Measurements from ENCODE around the gene TMX2. TPM values are rescaled to one million over a fixed set of nuclear protein-coding genes. Genes with fewer than 3 reads are reported as not detected.
"Not testable (repeated sequence)": the region's sequence is repeated elsewhere in the genome, so short reads cannot be mapped to it uniquely, and the experiment has no call there.

TMX2 gene
- total RNA-seq, 1 donor from 2014 or later, result 56.6 TPM

DNA sequence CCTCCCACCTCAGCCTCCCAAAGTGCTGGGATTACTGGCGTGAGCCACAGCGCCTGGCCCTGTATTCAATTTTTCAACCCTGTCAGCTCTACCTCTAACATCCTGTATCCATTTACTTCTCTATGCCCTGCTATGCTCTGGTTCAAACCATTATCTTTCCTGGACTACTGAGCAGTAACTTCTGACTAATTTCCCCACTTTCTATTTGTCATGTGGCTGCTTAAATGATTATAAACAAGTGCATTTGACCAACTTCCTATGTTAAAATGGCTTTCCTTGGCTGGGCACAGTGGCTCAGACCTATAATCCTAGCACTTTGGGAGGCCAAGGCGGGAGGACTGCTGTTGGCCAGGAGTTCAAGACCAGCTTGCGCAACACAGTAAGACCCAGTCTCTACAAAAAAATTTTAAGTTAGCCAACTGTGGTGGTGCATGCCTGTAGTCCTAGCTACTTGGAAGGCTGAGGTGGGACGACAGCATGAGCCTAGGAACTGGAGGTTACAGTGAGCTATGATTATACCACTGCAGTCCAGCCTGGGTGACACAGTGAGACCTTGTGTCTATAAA is 2.5 kb upstream of the TMX2 start:
- ATAC-seq (ENCODE audit: poor library complexity) (no peak), DNase-seq (no peak)
- intact Hi-C loops (cut with DNase I), result no loop called here

DNA sequence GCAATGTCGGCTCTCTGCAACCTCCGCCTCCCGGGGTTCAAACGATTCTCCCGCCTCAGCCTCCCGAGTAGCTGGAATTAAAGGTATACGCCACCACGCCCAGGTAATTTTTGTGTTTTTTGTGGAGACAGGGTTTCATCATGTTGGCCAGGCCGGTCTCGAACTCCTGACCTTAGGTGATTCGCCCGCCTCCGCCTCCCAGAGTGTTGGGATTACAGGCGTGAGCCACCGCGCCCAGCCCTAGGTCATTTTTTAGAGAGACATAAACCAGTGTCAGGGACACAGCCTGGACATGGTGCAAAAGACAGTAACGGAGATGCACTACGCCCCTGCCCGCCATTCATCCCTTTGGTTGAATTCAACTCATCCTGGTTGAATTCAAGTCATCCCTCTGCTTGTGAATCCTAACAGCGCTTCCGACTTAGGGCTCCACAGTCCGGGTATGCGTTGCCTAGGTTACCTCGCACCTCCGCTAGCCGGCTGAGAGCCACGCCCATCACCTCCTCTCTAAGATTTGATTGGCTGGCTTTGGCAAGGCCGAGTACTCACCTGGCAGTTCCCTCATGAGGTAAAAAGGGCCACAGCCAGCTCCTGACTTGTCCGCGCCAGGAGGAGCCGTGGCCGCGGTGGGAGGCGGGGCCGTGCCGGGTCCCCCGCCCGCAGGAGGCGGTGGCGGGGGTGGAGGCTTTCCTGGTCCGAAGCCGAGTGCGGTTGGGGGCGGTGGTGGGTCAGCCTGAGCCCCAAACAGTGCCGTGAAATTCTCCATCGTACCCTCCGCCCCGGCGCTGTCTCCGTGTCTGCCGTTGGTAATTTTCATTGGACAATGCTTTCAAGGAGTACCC is 758 bp upstream of the TMX2 start, which contains the start of gene MED19:
MED19 (minus strand) TSS at position 802 of the 842 bp plus-strand sequence; CDS start at position 766, 36 bp downstream.
- intact Hi-C loops (cut with DNase I), result no loop called here
- DNase-seq (peak; percentile 84), ATAC-seq (ENCODE audit: poor library complexity) (peak; percentile 65)

DNA sequence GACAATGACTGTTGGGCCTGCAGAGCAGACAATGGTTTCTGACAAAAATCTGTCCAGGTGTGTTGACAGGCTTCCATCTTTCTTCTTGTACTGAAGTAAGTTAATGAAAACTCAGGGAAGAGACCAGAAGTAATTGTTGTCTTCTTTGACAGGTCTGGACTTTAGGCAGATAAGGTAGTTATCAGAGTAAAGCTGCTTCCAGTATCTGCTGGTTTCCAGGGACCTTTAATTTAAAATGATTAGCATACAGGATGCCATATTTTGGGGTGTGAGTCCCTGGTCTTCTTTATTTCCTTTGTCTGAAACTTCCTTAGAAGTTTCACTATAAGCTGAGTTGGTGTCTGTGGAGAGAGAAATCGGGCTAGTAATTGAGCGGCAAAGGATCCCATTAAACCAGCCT is 1.4 kb downstream of the TMX2 start:
- no peak for DNase-seq
- intact Hi-C loops (cut with DNase I), result no loop called here
- no peak for ATAC-seq (ENCODE audit: poor library complexity)

DNA sequence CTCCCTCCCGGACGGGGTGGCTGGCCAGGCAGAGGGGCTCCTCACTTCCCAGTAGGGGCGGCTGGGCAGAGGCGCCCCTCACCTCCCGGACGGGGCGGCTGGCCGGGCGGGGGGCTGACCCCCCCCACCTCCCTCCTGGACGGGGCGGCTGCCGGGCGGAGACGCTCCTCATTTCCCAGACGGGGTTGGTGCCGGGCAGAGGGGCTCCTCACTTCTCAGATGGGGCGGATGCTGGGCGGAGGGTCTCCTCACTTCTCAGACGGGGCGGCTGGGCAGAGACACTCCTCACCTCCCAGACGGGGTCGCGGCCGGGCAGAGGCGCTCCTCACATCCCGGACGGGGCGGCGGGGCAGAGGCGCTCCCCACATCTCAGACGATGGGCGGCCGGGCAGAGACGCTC is 4.3 kb downstream of the TMX2 start:
- ATAC-seq (ENCODE audit: poor library complexity); DNase-seq; intact Hi-C loops (cut with DNase I): not testable (repeated sequence)

DNA sequence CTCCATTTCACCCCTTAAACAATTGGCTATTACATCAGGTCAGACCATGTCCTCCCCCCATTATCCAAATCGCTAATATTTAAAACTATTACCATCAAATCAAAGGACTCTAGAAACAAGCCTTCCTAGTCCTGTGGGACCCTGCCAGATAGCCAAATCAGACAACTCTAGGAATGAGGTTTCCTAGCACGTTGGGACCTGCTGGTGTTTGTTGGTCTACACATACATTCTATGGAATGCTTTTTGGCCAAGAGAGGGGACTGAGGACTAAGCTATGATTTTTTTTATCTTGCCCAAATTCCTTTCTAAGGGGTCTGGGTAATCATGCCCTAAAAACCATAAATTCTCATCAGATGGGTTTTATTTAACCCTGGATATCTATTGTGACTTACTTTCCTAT is 14.8 kb downstream of the TMX2 start:
- ATAC-seq (ENCODE audit: poor library complexity), result no peak
- intact Hi-C loops (cut with DNase I), result no loop called here
- no peak for DNase-seq

DNA sequence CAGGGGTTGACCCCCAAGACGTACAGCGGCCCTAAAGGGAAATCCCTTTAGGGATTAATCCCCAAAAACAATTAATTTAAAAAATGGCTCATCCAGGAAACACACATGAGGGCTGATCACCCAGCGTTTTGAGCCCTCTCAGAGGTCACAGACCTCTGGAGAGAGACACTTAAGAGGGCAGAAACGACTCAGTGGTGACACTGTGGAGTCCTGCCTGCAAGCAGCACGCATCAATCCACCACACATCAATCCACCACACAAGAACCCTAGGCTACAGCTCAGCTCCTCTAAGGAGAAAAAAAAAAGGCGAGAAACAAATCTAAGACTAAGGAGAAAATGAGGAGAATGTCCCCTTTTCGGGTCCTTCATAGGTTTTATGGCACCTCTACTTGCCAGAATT is 16.4 kb downstream of the TMX2 start:
- intact Hi-C loops (cut with DNase I), result no loop called here
- ATAC-seq (ENCODE audit: poor library complexity) (no peak), DNase-seq (no peak)

DNA sequence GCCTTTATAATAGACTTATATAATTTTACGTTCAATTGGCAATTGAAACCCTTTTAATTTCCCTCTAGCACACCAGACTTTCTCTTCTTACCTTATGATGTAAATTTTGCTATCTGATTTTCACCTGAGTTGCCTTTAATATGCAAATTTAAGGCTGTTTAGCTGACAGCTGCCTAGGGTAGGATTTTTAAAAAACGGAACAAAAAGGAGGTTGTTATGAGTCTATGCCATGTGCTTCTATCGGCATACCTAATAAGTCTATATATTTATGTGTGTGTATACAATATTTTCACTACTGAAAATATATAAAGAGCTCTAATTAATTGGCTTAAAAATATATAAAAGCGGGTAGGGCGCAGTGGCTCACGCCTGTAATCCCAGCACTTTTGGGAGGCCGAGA is 17.1 kb downstream of the TMX2 start:
- DNase-seq (no peak), ATAC-seq (ENCODE audit: poor library complexity) (no peak)
- intact Hi-C loops (cut with DNase I), result no loop called here

DNA sequence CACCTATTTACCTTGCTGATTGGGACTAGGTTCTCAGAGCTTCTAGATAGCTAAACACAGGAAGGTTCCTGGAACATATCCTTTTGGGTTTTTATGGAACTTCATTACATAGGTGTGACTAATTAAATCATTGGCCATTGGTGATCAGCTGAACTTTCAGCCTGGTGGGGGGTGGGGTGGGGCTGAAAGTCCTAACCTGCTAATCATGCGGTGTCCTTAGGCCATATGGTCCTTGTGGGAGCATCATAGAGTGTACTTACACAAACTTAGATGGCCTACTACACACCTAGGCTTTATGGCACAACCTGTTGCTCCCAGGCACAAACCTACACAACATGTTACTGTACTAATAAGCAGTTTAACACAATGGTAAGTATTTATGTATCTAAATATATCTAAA is 20.3 kb downstream of the TMX2 start:
- ATAC-seq (ENCODE audit: poor library complexity) (no peak), DNase-seq (no peak)
- intact Hi-C loops (cut with DNase I), result no loop called here

DNA sequence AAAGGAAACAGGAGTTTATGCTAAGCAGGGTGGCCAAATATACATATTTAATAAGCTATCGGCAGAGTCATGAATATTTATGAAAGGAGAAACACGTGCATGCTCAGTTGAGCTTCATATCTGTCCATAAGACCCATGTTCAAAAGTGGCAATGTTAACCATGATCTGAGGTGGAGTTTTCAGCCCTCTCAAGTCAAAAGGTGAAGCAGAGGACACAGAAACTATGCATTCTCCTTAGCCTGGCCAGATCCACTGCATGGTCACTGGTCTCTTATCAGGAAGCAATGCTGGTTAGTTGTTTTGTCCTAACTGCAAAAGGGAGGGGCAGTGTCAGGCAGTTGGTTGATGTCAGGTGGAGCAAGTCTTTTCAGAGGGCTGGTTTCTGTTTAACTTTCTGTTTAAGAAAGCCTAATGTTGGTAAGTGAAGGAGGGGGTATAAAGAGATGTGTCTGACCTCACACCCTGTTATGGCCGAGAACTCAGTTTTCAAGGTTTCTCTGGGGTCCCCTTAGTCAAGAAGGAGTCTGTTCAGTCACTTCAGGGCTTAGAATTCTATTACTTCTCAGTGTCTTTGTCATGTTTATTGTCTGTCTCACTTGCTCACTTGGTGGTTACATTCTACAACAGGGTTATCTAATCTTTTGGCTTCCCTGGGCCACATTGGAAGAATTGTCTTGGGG is 23.4 kb downstream of the TMX2 start:
- ATAC-seq (ENCODE audit: poor library complexity) (peak; percentile 58), DNase-seq (no peak)
- intact Hi-C loops (cut with DNase I), result no loop called here

DNA sequence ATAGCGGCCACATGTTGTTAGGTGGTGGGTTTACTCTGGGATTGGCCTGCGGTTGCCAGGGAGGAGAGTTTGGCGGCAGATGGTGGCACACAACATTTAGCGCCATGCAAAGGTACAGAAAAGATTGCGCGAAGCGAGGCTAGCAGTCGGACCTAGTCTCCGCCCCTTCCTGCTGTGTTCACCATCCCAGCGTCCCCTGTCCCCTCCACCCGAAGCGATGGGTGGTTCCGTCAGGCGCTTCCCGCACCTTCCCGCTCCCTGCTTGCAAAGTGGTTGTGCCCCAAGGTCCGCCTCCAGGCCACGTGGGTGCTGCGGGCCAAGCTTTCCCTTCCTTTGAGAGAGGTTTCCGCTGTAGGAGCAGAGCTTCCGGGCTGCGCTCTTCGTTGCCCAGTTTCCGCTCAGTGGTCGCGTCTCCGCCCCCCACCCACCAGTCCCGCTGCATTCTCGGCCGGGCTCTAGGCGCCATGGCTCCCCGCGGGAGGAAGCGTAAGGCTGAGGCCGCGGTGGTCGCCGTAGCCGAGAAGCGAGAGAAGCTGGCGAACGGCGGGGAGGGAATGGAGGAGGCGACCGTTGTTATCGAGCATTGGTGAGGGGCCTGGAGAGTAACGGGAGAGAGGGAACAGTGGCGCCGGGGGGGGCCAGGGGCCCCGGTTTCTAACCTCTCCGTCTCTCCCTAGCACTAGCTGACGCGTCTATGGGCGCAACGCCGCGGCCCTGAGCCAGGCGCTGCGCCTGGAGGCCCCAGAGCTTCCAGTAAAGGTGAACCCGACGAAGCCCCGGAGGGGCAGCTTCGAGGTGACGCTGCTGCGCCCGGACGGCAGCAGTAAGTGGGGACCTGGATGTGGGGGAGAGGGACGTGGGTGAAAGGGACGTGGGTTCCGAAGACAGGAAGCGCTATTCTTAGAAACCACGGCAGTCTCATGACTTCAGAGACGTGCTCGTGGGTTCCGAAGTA is 29.0 kb downstream of the TMX2 start, which contains the start of gene SELENOH:
SELENOH (plus strand) TSS at position 360 of the 955 bp plus-strand sequence; CDS start at position 465, 105 bp downstream.
- DNase-seq (peak; percentile 97), ATAC-seq (ENCODE audit: poor library complexity) (peak; percentile 97)
- intact Hi-C loops (cut with DNase I), result loop anchor here (10.0 kb wide), 1 partner anchor 63 kb away; no protein-coding TSS in a partner anchor

DNA sequence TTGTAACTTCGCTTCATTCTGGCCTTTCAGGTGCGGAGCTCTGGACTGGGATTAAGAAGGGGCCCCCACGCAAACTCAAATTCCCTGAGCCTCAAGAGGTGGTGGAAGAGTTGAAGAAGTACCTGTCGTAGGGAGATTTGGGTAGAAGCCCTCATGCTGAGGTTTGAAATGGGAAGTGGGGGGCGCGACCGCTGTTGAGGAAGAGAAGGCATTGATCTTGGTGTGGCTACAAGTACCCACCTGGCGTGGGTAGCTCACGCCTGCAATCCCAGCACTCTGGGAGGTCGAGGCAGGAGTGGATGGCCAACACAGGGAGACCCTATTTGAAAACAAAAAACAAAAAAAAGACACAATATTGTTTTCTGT is 29.7 kb downstream of the TMX2 start:
- DNase-seq, result no peak
- no peak for ATAC-seq (ENCODE audit: poor library complexity)
- intact Hi-C loops (cut with DNase I), result loop anchor here (10.0 kb wide), 1 partner anchor 63 kb away; no protein-coding TSS in a partner anchor

DNA sequence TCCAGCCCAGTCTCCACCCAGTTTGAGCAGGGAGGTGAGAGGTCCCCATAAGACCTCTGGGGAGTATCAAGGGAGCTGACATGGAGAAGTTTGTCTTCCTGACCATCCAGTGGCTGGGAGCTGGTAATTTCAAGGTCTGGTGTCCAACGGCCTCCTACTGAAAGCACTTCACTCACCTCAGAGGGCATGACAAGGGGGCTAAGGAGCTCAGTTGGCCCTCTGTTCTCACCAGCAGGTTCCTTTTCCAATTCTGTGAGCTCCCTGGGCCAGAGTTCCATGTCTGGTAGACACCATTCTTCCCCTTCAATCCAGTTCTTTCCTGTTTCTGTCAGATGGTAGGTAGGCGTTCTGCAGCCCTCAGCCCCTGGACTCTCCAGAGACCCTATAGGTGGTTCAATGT is 32.0 kb downstream of the TMX2 start:
- ATAC-seq (ENCODE audit: poor library complexity), result no peak
- intact Hi-C loops (cut with DNase I), result loop anchor here (10.0 kb wide), 1 partner anchor 60 kb away; no protein-coding TSS in a partner anchor
- no peak for DNase-seq

DNA sequence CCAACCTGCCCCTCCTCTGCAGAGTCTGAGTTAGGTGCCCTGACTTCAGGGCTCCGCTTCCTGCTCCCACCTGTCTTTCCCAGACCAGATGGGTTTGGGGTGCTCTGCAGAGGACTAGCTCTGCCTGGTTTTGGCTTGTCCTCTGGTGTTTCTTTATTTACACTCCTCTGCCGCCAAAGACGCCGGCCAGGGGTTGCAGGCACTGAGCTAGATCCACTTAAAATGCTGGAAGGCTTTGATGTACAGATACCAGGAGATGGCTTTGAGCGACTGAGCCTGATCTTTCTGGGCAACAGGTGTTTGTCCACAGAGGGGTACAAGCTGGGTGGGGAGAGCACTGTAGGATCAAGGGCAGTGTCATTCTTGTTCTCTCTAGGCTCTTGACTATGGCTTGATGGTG is 32.8 kb downstream of the TMX2 start:
- no peak for ATAC-seq (ENCODE audit: poor library complexity)
- no peak for DNase-seq
- intact Hi-C loops (cut with DNase I), result loop anchor here (10.0 kb wide), 1 partner anchor 60 kb away; no protein-coding TSS in a partner anchor

DNA sequence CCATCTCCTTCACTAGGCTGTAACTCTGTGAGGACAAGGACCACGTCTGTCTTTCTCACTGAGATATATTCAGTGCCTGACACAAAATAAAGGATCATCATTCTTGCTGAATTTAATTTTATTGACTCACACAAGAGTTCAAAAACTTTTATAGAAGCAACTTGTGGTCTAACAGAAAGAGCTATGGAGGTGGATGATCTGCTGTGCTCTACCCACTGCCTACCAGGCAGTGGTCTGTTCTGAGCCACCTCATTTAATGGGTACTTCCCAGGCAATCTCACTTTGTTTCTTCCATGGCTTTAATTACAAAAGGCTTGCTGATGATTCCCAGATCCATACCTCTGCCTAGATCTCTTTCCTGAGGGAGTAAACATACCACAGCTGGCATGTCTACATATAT is 34.5 kb downstream of the TMX2 start:
- intact Hi-C loops (cut with DNase I), result loop anchor here (10.0 kb wide), 1 partner anchor 58 kb away; no protein-coding TSS in a partner anchor
- DNase-seq (no peak), ATAC-seq (ENCODE audit: poor library complexity) (no peak)

DNA sequence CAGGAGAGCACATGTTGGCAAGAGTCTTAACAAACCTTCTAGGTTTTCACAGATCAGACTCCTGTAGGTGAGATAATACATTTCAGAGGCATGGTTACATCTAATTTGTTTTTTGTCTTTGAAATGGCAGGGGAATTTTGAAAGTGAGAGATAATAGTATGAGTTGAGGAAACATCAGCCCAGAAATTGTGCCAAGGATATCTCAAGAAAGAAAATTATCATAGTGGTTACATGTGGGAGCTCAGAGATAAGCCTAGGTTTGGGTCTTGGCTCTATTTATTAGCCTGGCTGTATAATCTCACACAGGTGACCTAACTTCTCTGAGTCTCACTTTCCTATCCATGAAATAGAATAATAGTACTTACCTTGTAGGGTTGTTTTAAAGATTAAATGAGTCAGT is 38.8 kb downstream of the TMX2 start:
- intact Hi-C loops (cut with DNase I), result no loop called here
- ATAC-seq (ENCODE audit: poor library complexity) (no peak), DNase-seq (no peak)

DNA sequence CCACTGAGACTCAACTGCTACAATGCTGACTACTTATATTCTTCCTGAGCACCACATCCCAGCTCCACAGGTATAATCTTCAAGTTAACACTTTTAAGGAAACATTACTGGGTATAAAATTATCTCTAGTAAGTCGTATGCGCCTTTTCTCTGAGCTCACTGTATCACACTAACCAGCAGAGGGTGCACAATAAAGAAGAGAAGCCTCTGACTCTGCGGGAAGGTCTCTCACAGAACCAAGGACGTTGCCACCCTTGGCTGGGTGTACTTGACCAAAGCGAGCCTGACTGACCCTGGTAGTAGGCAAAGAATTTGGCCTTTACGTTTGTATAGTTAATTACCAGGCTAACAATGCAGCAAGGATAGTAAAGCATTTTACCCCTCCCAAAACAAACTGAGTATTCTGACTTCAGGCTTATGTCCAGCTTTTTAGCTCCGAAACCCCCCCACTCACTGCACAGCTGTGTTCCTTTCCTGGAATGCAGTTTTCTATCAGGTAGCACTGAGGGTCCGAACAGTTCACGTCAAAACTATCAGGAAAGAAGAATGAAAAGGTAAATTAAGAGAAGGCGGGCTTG is 39.4 kb downstream of the TMX2 start, which contains the start of gene BTBD18:
BTBD18 (minus strand) TSS at position 144 of the 578 bp plus-strand sequence. CDS start 631 bp downstream, outside the sequence.
- ATAC-seq (ENCODE audit: poor library complexity), result peak; percentile 88
- no peak for DNase-seq
- intact Hi-C loops (cut with DNase I), result no loop called here

DNA sequence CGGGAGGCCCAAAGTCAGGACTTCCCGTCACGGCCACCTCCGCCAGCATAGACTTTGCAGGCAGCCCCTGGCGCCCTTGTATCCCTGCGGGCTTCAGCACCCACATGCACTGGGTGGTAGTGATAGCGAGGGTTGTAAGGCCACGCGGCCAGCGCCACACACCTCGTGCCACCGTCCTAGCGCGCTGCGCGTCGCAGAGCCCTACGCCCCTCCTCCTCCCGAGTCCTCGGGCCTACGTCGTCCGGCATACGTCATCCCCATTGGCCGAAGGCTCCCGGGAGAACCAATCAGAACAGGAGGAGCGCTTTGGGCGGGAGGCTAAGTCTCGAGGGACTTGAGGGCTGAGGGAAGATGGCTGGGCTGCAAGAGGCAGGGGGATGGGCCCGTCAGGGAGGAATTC is 40.6 kb downstream of the TMX2 start:
- intact Hi-C loops (cut with DNase I), result no loop called here
- DNase-seq, result no peak
- ATAC-seq (ENCODE audit: poor library complexity), result no peak

DNA sequence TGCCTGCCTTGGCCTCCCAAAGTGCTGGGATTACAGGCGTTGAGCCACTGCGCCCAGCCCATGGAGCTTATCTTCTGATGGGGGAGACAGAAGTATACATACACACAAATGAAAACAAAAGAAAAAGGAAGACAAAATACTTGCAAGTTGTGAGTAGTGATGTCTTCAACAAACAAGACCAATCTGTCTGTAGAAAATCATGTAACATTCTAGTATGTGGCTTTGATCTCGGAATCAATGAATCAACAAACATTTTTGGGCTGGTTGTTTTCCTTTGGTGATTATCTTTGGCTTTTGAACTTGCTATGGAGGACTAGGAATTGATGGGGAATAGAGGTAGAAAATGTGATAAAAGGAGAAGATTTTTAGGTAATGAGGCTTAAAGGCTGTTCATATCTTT is 45.8 kb downstream of the TMX2 start:
- intact Hi-C loops (cut with DNase I), result no loop called here
- ATAC-seq (ENCODE audit: poor library complexity), result no peak
- no peak for DNase-seq

All from Right ventricle myocardium superior (tissue), 1 donor.